OCI-LY7 (cell line): Measurements from ENCODE around the gene MEIOC. TPM values are rescaled to one million over a fixed set of nuclear protein-coding genes. Genes with fewer than 3 reads are reported as not detected.
"Not testable (repeated sequence)": the region's sequence is repeated elsewhere in the genome, so short reads cannot be mapped to it uniquely, and the experiment has no call there.

Source experiments
- BruUV-seq: library from RNA; stranded (reverse); fragments of 400-500 nt; replicated peaks from 2 replicates; lab custom pipeline; 2021; lab: Mats Ljungman, UMichigan
- CTCF ChIA-PET: fragments of 300-600 bp; sonication (Branson Sonifier 250); formaldehyde crosslinking; loops from one replicate; lab custom pipeline; 2022; ENCODE audit warnings: antibody characterized with exemption; ENCODE audit not compliant: unreplicated experiment; lab: Charles Lee
- POLR2A ChIA-PET: fragments of 300-600 bp; sonication (Branson Sonifier 250); formaldehyde crosslinking; loops from one replicate; lab custom pipeline; 2022; ENCODE audit warnings: antibody characterized with exemption; lab: Charles Lee
- DNase-seq: peaks from one replicate; pipeline ENCODE4 v3.0.0-alpha.2; 2015; ENCODE audit warnings: low spot score
- H2AFZ ChIP-seq: fragments of 200-600 bp; sonication (generic), shearing (Covaris generic); 2 replicates; pipeline ENCODE4 v1.6.1; 2014; ENCODE audit warnings: mild to moderate bottlenecking, antibody characterized with exemption, low read length, moderate library complexity
- H3K27ac ChIP-seq: fragments of 200-600 bp; sonication (generic); 2 replicates; pipeline ENCODE4 v1.5.1; 2014; ENCODE audit warnings: mixed run types, low read depth, mild to moderate bottlenecking, moderate library complexity, low read length, inconsistent platforms; ENCODE audit not compliant: poor library complexity, severe bottlenecking
- H3K36me3 ChIP-seq: fragments of 200-600 bp; sonication (generic); 2 replicates; pipeline ENCODE4 v1.6.1; 2014; ENCODE audit warnings: mild to moderate bottlenecking, antibody characterized with exemption, low read length, moderate library complexity, mixed read lengths; ENCODE audit not compliant: insufficient read depth
- H3K4me1 ChIP-seq: fragments of 200-600 bp; sonication (generic); 2 replicates; pipeline ENCODE4 v1.5.1; 2014; ENCODE audit warnings: mild to moderate bottlenecking, low read length; ENCODE audit not compliant: insufficient read depth, poor library complexity, severe bottlenecking
- H3K4me2 ChIP-seq: fragments of 200-600 bp; sonication (generic); 2 replicates; pipeline ENCODE4 v1.6.1; 2014; ENCODE audit warnings: mild to moderate bottlenecking, low read length
- H3K4me3 ChIP-seq: fragments of 200-600 bp; sonication (generic); 2 replicates; pipeline ENCODE4 v1.5.1; 2014; ENCODE audit warnings: mild to moderate bottlenecking, low read depth, low read length; ENCODE audit not compliant: poor library complexity, severe bottlenecking
- H3K79me2 ChIP-seq: fragments of 200-600 bp; sonication (generic); 2 replicates; pipeline ENCODE4 v1.6.1; 2016; ENCODE audit warnings: low read depth, mild to moderate bottlenecking, low read length, moderate library complexity, mixed read lengths; ENCODE audit not compliant: insufficient read depth
- H3K9me2 ChIP-seq: fragments of 200-600 bp; sonication (generic); 2 replicates; pipeline ENCODE4 v1.6.1; 2016; ENCODE audit warnings: mild to moderate bottlenecking, low read length, mixed read lengths; ENCODE audit not compliant: insufficient read depth
- H3K9me3 ChIP-seq: fragments of 200-600 bp; sonication (generic); 2 replicates; pipeline ENCODE4 v1.6.1; 2014; ENCODE audit warnings: mild to moderate bottlenecking, mixed run types, low read length, mixed read lengths
- H4K20me1 ChIP-seq: fragments of 200-600 bp; sonication (generic); 2 replicates; pipeline ENCODE4 v1.6.1; 2014; ENCODE audit warnings: mild to moderate bottlenecking, antibody characterized with exemption, low read length, moderate library complexity, mixed read lengths; ENCODE audit not compliant: insufficient read depth
- EZH2phosphoT487 ChIP-seq: fragments of 200-600 bp; sonication (generic); IDR thresholded peaks from 2 replicates; pipeline ENCODE4 v1.6.1; 2018; ENCODE audit warnings: low read depth, borderline replicate concordance, mild to moderate bottlenecking, mixed run types, antibody characterized with exemption, low read length, moderate library complexity, mixed read lengths
- intact Hi-C: fragments of 100-400 bp; cut with micrococcal nuclease; formaldehyde crosslinking; loops from one replicate; pipeline ENCODE4 v1.10.0; 2022; ENCODE audit not compliant: unreplicated experiment
- total RNA-seq, 2 experiments: library from RNA; depleted of rRNA in 1 of 2; stranded (reverse); fragments of >200 nt in 1 of 2; shearing (Covaris generic) in 1 of 2; gene quantifications; 2 replicates each; pipeline ENCODE4 v1.2.3, GENCODE V29; 2014 to 2022
- TF ChIP-seq, protein P1 (sequence below): fragments of 200-600 bp; sonication (generic); conservative IDR thresholded peaks from 2 replicates; pipeline ENCODE4 v1.5.1; 2014; ENCODE audit warnings: mild to moderate bottlenecking, antibody characterized with exemption, low read length, moderate library complexity, mixed read lengths

The MEIOC gene
- total RNA-seq, 2 experiments from 2014 or later = 0.41 to 5.5 TPM

DNA sequence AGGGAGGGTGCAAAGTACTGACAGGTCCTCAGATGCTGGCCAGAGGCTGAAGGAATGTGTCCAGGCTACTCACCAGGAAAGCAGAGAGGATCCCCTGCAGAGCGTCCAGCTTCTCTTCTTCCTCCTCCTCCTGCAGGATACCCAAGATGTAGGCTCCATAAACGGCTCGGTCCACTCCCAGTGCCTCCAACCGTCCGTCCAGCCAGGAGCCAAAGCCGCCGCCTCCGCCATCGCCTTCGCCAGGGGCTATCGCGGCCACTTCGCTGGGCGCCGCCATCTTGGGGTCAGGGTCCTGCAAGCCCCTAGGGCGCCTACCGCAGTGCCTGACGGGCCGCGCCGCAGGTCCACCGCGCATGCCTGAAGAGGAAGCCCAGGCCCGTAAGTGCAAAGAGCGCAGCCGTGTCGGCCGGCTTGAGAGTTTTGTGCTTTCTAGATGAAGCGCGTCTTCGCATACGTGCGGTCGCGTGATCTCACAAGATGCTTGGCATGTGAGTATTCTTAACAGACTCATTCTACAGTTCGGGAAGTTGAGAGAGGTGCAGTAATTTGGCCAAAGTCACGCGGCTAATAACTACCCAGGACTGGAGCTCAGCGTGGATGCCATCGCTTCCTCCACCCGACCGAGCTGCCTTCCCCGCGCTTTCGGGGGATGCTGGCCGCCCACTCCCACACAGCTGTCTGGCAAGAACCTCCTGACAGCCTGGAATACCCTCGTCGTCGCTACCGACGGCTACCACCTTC, 33.4 kb downstream of the MEIOC start, which contains the start of gene CCDC43:
Gene CCDC43, minus strand, starts transcription at position 300 of the 741 bp plus-strand sequence. Its CDS starts 23 bp downstream, at position 277.
- CTCF ChIA-PET = no interaction called here
- peaks cover 19% of the 10 kb centered on the region; the same call in 1 of the 2 replicates for H3K79me2 ChIP-seq
- no peaks in the 10 kb centered on the region for H3K9me2 ChIP-seq
- no peaks in the 10 kb centered on the region for H4K20me1 ChIP-seq
- no peaks in the 10 kb centered on the region for H3K9me3 ChIP-seq
- intact Hi-C loops = no loop called here
- TF ChIP-seq, protein P1, sequence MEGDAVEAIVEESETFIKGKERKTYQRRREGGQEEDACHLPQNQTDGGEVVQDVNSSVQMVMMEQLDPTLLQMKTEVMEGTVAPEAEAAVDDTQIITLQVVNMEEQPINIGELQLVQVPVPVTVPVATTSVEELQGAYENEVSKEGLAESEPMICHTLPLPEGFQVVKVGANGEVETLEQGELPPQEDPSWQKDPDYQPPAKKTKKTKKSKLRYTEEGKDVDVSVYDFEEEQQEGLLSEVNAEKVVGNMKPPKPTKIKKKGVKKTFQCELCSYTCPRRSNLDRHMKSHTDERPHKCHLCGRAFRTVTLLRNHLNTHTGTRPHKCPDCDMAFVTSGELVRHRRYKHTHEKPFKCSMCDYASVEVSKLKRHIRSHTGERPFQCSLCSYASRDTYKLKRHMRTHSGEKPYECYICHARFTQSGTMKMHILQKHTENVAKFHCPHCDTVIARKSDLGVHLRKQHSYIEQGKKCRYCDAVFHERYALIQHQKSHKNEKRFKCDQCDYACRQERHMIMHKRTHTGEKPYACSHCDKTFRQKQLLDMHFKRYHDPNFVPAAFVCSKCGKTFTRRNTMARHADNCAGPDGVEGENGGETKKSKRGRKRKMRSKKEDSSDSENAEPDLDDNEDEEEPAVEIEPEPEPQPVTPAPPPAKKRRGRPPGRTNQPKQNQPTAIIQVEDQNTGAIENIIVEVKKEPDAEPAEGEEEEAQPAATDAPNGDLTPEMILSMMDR = no peak
- TF ChIP-seq EZH2phosphoT487 = no peak
- peak; percentile 92 for DNase-seq
- POLR2A ChIA-PET = interaction anchor here (0.5 to 1.7 kb wide), 4 partner anchors 19 to 133 kb away, joined by 3 to 7 read pairs (median 3); no protein-coding TSS in a partner anchor
- BruUV-seq = TSS peak; percentile 97
- H3K4me1 ChIP-seq = peaks cover 21% of the 10 kb centered on the region
- H3K27ac ChIP-seq = peak within 1 kb of the TSS; percentile 61
- peak within 1 kb of the TSS; percentile 78 for H3K4me2 ChIP-seq
- H3K4me3 ChIP-seq = peak within 1 kb of the TSS; percentile 91
- H3K36me3 ChIP-seq = peaks cover 6% of the 10 kb centered on the region; the same call in 1 of the 2 replicates
- H2AFZ ChIP-seq = peak within 1 kb of the TSS; percentile 96

DNA sequence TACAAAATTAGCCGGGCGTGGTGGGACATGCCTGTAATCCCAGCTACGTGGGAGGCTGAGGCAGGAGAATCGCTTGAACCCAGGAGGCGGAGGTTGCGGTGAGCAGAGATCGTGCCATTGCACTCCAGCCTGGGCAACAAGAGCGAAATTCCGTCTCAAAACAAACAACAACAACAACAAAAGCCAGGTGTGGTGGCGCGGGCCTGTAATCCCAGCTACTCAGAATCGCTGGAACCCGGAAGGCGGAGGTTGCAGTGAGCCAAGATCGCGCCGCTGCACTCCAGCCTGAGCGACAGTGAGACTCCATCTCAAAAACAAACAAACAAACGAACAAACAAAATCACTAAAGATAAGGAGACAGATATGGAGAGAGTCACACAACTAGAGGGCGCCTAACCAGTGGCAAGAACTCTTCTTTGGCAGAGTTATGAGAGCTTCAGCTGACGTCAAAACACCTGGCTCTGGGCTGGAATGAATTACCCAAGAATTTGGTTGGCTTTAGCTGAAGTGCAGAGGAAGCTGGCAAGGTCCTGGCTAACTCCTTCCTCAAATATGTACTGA, 34.6 kb downstream of the MEIOC start:
- Histone ChIP-seq H3K4me2 (peak overlapping the region; percentile 78), H2AFZ (peak overlapping the region; percentile 96; the same call in 1 of the 2 replicates)
- TF ChIP-seq, protein P1 = peak; percentile 74

More for the DNA sequence above, 34.6 kb downstream of the MEIOC start:
- H3K9me3 ChIP-seq, H3K36me3 ChIP-seq, H3K4me3 ChIP-seq, H3K9me2 ChIP-seq, intact Hi-C loops, BruUV-seq, H4K20me1 ChIP-seq, H3K27ac ChIP-seq: not testable (repeated sequence)
- CTCF ChIA-PET = interaction anchor here (0.6 kb wide), 1 partner anchor 142 kb away, joined by 3 read pairs; no protein-coding TSS in a partner anchor
- peak; percentile 50 for DNase-seq
- Histone ChIP-seq H3K4me1 (peaks cover 21% of the 10 kb centered on the region), H3K79me2 (peaks cover 19% of the 10 kb centered on the region; the same call in 1 of the 2 replicates)
- POLR2A ChIA-PET = interaction anchor here (1.2 kb wide), 1 partner anchor 26 kb away, joined by 3 read pairs; no protein-coding TSS in a partner anchor
